ENCODE results near the gene ASZ1. TPM values are rescaled to one million over a fixed set of nuclear protein-coding genes. Genes with fewer than 3 reads are reported as not detected.

ASZ1 gene
- 0.24 TPM in 1 of 2 replicates, not detected in the other for total RNA-seq

DNA sequence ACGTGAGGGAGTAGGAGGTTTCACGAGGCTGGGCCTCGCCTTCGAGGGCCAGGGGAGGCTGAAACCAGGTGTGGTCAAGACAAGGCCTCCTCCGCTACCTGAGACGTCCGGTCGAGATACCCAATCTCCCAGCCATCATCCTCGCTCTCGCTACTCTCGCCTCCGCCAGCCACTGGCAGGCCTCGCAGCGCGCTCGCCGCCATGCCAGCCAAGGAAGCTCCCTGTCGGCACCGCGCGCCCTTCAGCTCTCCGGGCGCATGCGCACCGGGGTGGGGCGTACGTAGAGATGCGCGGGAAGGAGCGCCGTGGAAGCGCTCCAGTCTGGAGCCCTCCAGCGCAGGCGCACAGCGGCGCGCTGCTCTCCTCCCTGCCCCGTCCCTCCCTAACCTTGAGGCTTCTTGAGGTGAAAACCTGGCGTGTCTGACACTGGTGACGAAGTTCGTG, at the start of gene ASZ1:
Gene ASZ1, minus strand, starts transcription at position 236 of the 444 bp plus-strand sequence. Its CDS starts 33 bp downstream, at position 203.

GRCh38 chr7:117322741-117323304, 104.5 kb downstream of the ASZ1 start, which contains the start of gene WNT2:
Gene WNT2, minus strand, starts transcription at chr7:117323058. Its CDS starts 69 bp downstream, at chr7:117322989.

Other genes with a start within 250 kb of the ASZ1 start
- gene WNT2, start 104.4 kb downstream of the ASZ1 start, total RNA-seq, result 0.13 and 42.6 TPM in 2 replicates
- gene CFTR, start 52.5 kb upstream of the ASZ1 start, total RNA-seq, result 0.13 and 23.3 TPM in 2 replicates